ENCODE data around the gene ROMO1.

Gene ROMO1

GRCh38 chr20:35699127-35699956, at the start of gene ROMO1, which contains the start of gene NFS1:
TSS of gene ROMO1 (plus strand) at chr20:35699405. CDS start at chr20:35699633, 228 bp downstream.
TSS of gene NFS1 (minus strand) at chr20:35699352. CDS start at chr20:35699288, 64 bp downstream.
- DNase-seq: peak; percentile 84 to 97

DNA sequence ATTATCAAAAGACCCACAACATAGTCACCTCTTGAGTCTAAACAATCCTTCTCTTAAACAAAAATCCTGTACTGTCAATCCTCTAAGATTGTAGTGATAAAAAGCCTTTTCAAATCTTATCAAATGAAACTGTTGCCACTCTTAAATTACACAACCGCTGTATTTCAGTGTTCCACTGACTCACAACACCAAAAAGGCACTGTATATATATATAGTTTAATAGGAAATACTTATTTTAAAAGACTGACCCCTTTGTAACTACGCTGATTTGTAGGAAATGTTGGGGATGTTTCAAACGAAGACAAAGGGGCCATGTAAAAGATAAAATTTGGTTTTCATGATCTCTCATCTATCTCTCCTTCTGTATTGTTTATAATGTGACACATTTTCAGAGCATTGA, 48.6 kb upstream of the ROMO1 start:
- DNase-seq: no peak

- DNase-seq: no peak
These were observed 47.2 kb upstream of the ROMO1 start for GRCh38 chr20:35651958-35652357.

GRCh38 chr20:35652641-35653429, 46.4 kb upstream of the ROMO1 start:
- no peak for DNase-seq

DNA sequence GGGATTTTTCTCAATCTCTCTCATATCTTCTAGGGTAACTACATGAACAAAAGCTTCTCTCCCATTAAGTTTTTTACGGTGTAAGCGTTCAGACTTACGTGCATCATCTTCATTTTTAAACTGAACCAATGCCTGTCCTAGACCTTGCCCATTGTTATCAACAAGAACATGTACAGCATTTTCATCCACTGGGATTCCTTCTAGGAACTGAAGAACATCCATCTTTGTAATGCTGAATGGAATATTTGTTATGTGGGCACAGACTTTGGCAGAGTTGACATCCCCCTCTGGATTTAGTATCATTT, 45.8 kb upstream of the ROMO1 start:
- no peak for DNase-seq

DNA sequence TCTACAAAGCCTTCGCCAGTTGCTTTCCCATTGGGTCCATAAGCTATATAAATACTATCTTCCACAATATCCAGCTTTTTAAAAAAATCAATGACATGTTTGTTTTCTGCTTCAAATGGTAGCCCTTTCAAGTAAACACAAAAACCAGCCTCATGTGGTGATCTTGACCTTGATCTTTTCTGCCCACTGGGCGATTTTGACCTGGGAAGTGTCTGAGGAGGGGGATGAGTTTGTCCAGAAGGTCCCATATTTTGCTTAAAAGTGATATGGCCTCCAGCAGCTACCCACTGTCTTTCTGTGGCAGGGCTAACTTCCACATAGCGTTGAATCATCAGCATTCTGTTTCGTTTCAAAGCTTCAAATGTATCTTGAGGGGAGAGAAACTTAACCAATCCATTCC, 45.3 kb upstream of the ROMO1 start:
- no peak for DNase-seq

GRCh38 chr20:35654415-35654814, 44.8 kb upstream of the ROMO1 start:
- no peak for DNase-seq

- no peak for DNase-seq
These were observed 41.9 kb upstream of the ROMO1 start for GRCh38 chr20:35657271-35657670.

DNA sequence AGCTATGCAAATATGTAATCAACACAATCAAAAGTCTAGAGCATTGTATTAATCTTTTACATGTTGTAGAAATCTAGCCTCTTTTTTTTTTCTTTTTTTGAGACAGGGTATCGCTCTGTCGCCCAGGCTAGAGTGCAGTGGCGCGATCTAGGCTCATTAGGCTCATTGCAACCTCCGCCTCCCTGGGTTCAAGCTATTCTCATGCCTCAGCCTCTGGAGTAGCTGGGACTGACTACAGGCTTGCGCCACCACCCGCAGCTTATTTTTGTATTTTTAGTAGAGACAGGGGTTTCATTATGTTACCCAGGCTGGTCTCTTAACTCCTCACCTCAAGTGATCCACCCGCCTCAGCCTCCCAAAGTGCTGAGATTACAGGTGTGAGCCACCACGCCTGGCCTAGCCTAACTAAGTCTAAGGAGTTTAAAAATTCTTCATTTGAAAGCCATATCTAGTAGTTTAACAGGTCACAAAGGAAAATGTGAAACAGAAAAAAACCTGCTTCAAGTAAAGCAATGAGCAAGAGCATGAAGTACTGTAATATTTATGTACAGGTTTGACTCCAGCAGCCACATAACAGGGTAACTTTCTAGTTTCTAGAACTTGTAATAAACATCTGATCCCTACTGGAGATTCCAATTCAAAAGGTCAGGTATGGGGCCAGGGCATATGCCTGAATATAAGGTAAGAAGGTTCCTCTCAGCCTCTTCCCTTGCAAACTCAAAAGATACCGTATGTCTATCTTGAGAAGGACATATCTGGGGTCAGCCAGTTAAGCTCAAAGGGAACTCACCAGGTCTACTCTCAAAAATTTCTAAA, 38.9 kb upstream of the ROMO1 start:
- no peak for DNase-seq

DNA sequence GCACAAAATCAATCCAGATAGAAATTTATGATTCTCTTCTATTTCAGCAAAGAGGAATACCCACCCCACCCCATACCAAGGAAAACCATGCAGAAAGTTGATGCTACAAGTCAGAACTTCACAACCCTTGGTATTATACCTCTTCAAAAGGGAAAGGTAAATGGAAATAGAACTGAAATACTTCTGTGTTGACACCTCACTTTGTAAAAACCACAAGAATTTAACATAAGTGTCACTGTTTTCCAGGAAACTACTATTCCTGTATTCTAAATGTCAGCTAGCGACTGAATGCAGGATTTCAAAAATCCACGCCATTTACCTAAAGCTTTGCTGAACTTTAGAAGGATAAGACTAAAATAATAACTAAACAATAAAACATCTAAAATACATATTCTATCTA, 38.2 kb upstream of the ROMO1 start:
- DNase-seq: no peak

- no peak for DNase-seq
These were observed 37.3 kb upstream of the ROMO1 start for GRCh38 chr20:35661908-35662307.

DNA sequence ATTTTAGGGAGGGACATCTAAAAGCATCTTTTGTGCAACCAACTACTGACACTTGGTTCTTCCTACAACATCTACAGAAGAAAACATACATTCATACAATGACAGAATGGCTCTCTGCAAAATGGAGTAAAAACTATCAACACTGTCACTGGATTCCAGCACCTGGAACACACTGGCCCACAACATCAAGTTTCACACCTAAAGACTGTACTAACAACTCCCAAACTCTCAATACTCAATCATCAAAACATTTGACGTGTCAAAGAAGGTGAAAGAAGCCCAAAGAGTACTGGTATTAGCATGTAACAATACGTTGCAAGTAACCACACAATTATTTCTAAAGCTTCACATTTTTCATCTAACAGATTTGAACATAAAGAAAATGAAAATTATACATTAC, 36.7 kb upstream of the ROMO1 start:
- no peak for DNase-seq

- peak; percentile 66 to 80 for DNase-seq
These were observed 35.4 kb upstream of the ROMO1 start for GRCh38 chr20:35663516-35664465.

GRCh38 chr20:35664466-35665206, 34.6 kb upstream of the ROMO1 start, which contains the start of the genes CPNE1 and RBM12:
TSS of gene CPNE1 (minus strand) at chr20:35664900. CDS start at chr20:35632923, 31,977 bp downstream.
TSS of gene RBM12 (minus strand) at chr20:35664900. CDS start at chr20:35655322, 9,578 bp downstream.
- peak; percentile 85 to 98 for DNase-seq

DNA sequence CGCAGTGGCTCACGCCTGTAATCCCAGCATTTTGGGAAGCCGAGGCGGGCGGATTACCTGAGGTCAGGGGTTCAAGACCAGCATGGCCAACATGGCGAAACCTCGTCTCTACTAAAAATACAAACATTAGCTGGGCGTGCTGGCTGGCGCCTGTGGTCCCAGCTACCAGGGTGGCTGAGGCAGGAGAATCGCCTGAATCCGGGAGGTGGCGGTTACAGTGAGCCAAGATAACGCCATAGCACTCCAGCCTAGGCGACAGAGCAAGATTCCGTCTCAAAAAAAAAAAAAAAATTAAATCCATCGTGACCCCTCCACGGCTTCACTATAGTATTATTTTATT, 33.3 kb upstream of the ROMO1 start:
- no peak for DNase-seq

DNA sequence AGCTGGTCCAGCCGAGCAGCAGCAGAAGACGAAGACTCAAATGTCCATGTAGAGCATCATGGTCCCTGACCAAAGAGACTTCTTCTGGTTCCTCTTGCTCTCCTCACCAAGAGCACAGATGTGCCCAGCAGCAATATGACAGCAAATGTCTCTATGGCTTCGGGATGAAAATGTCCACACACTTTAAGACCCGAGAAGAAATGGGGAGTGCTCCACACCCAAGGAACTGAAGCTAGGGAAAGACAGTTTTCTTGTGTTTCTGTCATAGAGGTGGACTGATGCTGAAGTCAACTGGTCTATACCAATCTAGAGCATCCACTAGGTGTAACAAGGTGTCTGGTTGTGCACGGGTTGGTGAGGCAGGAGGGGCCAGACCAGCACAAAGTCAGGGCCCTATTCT, 30.0 kb upstream of the ROMO1 start:
- no peak for DNase-seq

- DNase-seq: no peak
These were observed 29.5 kb upstream of the ROMO1 start for GRCh38 chr20:35669681-35670080.

GRCh38 chr20:35673884-35674283, 25.3 kb upstream of the ROMO1 start:
- DNase-seq: no peak

DNA sequence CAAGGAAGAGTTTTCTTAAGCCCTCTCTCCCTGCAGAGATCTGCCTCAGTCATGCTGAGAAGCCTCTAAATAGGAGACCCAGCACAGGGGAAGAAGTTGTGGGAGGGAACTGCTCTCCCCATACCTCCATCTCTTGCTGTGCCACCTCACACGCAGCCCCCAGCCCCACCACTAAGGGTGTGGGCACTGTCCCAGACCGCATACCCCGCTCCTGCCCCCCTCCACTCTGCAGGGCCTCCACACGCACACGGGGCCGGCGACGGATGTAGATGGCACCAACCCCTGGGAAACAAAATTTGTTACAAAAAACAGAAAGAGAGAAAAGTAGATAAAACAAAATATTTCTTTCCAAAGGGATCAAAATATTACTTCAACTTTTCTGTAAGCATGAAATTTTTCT, 24.3 kb upstream of the ROMO1 start:
- no peak for DNase-seq

DNA sequence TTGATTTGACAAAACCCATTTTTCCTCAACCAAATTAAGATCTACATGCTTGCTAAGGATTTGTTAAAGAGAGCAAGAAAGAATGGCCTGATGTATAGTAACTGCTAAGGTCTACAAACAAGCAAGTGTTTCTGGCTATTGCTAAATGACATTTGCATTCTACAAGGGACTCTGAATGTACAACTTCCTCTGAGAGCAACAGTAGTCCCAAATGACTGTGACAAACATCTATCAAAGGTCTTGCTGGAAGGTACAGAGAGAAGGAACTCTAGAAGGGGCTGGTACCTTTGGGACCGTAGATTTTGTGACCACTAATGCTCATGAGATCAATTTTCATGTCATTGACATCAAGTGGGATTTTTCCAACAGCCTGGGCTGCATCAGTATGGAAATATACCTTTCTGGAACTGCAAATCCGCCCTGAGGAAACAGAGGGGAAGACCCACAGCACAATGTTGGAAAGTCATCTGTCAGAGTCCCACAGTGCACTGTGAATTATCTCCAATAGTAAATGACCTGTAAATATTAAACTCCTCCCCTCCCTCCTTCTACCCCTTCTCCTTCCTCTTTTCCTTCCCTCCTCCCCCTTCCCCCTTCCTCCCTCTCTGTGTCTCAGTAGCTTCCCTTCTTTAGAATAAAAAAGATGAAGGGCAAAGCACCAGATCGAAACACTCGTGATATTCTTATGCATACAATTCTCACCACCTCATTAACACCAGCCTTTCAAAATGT, 18.6 kb upstream of the ROMO1 start:
- DNase-seq: no peak

- no peak for DNase-seq
These were observed 17.2 kb upstream of the ROMO1 start for GRCh38 chr20:35681960-35682359.

Measured in NCI-H526 (cell line).